ENCODE measurements around the gene LHX5.
"Not testable (repeated sequence)": the region's sequence is repeated elsewhere in the genome, so short reads cannot be mapped to it uniquely, and the experiment has no call there.

The LHX5 gene

DNA sequence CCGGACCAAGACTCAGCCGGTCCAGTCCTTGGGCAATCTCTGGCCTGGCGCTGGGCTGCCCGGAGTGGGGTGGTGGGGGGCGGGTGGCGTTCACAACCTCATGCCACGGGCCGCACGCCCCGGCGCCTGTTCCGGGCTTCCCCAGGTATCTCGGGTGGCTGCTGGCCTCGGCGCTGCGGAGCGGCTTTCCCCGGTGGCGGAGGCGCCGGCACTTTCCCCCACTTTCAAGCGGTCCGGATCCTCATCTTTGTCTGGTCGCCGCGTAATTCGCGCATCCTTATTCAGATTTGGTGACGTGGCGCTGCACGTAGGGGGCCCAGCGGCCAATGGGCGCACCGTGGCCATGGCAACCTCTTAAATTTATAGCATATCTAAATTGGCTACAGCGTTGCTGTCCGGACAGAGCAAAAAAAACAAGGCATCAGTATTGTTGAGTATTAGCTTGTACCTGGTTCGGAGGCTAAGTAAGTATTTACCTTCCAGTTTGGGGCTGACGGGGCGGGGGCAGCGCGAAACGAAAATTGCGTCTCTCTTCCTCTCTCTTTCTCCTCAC, at the start of gene LHX5:
LHX5 (minus strand) TSS at position 253 of the 553 bp plus-strand sequence. CDS start 373 bp downstream, outside the sequence.
- no peak for DNase-seq

DNA sequence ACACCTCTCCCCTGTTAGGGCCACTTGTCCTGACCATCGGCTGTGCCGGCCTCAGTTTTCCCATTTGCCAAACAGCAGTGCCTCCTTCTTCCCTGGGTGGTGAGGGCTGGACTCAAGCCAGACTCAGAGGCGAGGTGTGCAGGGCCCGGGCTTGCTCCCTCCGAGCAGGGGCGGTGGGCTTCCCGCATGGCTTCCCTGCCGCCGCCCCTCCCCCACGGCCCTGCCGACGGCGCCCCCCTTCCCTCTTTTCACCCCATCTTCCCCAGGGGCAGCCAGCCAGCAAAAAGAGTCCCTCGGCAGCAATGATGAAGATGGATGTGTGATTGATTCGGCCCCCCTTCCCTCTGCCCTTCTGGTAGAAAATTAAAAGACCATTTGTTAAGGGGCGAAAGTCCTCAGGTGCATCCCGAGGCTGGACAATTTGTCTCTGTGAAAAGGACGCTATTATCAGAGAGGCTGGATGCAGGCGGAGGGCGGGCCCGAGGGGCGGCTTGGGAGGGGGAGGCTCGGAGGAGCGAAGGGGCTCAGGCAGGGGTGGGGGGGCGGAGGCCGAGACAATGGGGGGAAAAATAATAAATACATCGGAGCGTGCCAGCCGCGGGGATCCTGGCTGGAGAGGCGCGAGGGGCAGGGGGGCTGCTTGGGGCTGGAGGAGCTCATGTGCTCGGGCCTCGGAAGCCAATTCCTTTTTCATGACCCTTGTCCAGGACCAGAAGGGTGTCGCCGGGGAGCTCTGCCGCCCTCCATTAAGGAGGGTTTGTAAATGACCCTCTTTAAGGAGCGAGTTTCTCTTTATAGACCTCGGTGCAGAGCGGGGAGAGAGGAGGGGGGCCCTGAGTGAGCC, 48.0 kb upstream of the LHX5 start:
- DNase-seq: no peak

DNA sequence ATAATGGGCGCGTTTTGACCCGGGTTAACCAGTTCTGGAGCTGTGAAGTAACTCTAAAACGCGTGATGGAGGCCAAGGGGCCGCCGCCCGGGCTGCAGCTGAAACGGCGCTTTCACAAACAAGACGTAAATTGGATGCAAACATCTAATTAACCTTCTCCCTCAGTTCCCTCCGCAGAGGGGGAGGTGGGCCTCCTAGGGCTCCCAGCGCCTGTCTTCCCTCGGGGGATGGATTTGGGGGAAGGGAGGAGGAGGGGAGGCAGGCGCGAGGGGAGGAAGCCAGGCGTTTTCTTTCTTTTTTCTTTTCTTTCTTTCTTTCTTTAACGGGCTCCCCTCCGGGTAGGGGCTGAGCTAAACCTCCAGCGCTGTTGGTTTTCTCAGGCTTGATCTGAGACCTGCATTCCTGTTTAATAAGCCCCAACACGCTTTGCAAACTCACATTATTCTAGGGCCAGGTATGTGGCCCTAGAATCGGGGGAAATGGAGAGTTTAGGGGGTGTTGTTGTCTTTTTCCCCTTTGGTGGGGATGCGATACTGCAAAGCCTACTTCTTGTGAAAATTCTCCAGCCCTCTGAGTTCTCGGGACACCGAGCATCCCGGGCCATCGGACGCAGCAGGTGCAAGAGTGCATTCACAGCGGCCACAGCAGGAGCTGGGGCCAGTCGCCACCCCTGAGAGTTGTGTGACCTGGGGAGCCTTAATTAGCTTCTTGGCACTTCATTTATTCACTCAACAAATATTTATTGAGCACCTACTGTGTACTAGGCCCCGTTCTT, 43.6 kb upstream of the LHX5 start:
- no peak for DNase-seq

DNA sequence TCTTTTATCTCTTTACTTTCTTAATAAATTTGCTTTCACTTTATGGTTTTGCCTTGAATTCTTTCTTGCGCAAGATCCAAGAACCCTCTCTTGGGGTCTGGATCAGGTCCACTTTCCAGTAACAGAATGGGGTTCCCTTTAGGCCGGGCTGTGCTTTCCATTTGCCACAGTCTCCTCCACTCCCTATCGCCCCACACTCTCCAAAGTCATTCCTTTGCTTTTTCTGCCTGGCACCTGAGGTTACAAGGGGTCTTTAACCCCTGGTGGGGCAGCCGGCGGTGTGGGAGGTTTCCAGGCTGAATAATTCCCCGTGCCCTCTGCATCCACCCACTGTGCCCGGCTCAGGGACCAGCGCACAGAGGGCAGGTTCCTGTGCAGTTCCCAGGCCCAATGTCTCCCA, 42.9 kb upstream of the LHX5 start:
- no peak for DNase-seq

DNA sequence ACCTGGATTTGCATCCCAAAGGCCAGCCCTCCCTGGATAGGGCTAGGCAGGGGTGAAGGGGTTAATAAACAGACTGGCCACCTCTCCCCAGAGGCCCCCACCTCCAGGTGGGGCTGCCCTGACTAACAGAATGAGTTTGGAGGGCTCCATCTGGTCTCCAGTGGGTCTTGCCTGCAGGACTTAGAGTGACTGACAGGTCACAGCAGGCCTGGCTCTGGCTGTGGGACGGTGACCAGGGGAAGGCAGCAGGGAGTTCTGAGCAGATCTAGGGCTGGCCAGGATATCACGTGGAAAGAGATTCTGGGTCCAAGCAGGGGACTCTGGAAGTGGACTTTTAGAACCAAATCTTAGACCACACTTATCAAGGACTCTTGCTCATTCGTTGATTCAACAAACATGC, 40.9 kb upstream of the LHX5 start:
- no peak for DNase-seq

DNA sequence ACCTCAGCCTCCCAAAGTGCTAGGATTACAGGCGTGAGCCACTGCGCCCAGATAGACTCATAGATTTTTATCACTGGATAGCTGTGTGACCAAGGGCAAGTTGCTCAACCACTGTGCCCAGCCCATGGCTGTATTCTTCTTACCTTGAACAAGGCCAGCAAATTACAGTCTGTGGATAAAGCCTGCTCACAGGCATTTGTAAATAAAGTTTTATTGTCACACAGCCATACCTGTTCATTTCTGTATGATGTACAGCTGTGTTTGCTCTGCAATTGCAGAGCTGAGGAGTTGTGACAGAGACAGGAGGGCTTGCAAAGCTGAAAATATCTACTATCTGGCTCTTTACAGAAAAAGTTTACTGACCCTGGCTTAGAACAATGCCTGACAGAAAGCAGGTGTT, 35.2 kb upstream of the LHX5 start:
- DNase-seq: no peak

DNA sequence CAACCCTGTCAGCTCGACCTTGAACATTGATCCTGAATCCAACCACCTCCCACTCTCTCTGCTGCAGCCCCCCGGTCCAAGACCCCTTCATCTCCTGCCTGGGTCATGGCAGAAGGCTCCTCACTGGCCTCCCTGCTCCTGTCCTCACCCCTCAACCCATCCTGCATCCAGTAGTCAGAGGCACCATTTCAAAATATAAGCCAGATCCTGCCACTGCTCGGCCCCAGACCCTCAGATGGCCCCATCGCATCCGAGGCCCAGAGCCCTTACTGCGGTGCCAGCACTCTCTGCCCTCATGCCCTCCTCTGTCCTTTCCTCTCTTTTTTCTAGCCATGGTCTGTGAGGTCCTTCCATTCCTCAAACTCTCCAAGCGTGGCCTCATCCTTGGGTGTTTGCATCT, 34.3 kb upstream of the LHX5 start:
- no peak for DNase-seq

DNA sequence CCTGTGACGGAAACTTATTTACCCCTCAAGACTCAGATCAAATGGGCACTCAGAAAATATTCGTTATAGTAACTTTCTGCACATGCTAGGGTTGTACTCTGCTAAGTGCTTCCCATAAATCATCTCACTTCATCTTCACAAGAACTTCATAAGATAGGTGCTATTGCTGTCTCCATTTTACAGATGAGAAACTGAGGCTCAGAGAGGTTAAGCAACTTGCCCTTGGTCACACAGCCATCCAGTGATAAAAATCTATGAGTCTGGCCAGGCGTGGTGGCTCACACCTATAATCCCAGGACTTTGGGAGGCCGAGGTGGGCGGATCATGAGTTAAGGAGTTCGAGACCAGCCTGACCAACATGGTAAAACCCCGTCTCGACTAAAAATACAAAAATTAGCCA, 33.2 kb upstream of the LHX5 start:
- DNase-seq: no peak

DNA sequence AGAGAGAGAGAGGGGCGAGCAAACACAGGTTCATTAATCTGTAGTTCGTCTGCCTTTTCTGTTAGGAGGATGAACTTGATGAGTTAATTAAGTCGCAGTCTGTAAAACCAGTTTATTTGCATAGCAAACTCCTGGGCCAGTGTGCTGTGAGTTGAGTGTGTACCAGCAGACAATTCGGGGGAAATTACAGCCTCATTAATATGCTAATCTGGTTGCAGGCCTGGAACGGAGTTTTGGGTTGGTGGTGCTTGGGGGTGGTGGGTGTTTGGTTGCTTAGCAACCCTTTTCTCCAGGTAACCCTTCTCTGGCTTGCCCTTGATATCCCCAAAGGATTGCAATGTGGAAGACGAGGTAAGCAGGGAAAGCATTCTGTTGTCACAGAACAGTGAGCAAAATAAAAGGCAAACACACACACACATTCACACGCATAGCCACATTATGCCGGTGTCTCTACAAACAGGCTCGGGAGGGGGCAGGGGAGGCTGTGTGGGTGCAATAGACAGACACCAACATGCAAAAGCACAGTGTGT, 29.2 kb upstream of the LHX5 start:
- no peak for DNase-seq

DNA sequence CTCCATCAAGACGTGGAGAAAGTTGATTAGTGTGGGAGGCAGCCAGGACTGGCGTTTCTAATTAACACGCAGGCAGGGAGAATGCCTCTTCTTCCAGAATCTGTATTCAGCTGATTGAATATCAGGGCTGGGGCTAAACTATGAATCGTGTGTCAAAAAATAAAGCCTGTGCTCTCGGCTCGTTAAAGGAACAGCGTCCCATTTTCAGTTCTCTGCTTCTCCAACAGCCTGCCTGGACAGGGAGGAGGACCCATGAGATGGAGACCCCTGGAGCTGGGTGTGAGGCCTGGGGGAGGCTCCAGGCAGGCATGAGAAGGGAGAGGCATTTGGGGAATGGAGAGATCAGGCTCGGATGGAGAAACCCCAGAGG, 28.6 kb upstream of the LHX5 start:
- DNase-seq: no peak

DNA sequence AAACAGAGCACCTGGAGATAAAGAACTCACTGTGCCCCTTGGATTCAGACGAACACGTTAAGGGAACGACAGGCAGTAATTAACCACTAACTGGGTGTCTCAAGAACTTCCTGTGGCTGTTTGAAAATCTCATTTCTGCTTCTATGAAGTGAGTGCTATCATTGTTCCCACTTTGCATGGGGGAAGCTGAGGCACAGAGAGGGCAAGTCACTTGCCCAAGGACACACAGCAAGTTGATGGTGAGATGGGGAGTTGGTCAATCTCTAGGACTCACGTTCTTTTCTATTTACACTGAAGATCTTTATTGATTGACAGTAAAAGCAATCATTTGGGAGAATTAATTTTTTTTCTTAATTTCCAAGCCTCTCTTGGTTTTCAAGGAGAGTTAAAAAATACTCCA, 26.8 kb upstream of the LHX5 start:
- DNase-seq: no peak

DNA sequence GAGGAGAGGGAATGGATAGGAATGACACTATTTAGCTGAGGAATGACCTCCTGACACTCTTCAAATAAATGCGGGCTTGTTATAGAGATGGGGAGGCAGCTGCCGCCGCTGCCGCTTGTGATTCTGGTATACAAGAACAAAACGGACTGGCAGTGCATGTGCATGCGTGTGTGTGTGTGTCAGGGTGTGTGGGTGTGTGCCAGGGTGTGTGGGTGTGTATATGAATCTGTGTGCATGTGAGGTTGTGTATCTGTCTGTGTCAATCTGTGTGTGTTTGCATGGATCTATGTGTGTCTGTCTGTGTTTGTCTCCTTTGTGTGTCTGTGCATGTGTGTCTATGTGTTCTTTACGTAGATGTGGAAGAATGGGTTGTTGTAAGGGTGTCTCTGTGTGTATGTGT, 26.0 kb upstream of the LHX5 start:
- DNase-seq: no peak

DNA sequence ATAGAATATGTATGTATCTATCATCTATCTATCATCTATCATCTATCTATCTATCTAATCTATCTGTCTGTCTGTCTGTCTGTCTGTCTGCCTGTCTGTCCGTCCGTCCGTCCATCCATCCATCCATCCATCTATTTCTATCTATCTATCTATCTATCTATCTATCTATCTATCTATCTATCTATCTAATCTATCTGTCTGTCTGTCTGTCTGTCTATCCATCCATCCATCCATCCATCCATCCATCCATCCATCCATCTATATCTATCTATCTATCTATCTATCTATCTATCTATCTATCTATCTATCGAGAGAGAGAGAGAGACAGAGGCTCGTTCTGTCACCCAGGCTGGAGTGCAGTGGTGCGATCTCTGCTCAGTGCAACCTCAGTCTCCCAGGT, 24.3 kb upstream of the LHX5 start:
- DNase-seq: not testable (repeated sequence)

DNA sequence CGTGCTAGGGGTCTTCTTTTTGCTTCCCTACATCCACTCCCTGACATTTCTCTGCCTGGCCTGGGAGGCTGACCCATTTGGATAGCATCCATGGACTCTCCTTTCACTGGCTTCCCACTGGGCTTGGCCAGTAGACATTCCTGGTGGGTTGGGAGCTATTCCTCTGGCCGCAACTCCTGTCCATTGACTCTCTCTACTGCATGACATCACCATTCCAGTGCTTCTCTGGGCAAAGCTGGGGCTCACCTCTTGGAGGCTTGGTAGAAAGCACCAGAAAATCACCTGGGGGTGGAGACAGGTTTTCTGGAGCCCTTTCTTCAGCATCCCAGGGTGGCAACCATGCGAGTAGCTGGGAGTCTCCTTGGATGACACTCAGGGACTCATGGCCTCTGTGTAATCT, 16.7 kb upstream of the LHX5 start:
- no peak for DNase-seq

DNA sequence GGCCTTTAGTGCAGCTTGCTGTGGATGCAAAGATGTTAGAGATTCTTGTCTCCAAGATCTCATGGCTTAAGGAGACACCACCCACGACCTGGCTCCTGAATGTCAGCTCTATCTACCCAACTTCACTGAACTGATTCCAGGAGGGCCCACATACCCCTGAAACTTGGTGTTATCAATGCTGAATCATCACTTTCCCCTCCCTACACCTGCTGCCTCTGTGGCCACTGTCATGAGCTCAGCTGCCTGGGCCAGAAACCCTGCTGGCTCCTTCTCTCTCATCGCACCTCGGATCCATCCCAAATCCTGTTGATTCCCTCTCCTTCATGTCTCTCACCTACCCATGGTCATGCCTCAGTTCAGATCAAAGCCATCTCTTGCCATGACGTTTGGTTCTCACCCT, 15.1 kb upstream of the LHX5 start:
- DNase-seq: no peak

DNA sequence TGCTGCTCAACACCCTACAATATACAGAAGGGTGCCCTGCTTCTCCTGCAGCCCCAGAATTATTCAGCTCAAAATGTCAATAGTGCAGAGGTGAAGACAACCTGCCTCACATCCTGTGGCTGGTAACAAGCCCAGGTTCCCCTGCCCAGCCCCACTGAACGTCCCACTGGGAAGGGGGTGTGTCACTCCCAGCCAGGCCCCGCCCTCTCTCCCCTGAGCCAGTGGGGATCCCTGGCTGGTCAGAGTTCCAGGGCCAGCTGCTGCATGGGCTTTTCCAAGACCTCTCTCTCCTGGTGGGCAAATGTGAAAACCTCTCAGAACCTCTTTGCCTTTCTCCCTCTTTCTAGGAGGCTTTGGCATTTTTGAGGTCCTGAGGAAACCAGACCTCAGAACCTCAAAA, 13.7 kb upstream of the LHX5 start:
- DNase-seq: no peak

DNA sequence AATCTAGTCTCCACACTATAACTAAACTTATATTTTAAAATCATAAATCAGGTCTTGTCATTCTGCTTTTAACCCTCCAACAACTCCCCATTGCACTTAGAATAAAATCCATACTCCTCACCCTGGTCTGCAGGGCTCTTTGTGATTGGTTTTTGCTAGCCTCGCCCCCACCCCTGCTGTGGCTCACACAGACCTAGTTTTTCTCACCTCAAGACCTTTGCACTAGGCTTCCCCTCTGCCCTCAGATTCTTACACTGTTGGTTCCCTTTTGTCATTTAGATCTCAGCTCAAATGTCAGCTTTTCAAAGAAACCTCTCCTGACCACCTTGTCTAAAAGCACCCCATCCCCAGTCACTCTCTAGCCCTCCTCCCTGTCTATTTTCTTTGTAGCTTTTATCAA, 10.7 kb upstream of the LHX5 start:
- no peak for DNase-seq

DNA sequence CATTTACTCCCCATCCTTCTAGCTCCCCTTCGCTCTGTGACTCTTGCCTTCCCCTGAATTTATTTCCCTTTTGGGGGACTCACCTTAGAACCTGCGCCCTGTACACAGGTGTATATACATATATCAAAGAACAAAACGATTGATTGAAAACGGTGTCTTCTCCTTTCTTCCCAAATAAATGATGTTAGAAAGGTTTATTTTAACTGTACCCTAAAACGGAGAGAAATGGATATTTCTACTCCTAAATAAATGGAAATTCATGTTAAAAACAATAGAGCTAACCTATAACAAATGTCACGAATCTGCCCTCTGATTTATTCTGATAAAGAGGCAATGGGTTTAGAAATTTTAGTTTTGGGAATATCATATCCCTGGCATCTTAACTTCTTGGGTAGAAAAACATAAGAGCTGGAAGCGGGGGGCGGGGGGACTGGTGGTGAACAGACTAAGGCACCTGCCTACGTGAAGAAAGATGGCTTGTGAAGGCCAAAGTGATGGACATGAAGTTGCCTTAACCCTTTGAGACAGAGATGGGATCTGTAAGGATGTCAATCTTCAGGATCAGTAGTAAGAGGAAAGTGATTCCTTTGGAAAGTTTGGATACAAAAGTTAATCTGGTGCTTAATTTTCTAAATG, 8.8 kb upstream of the LHX5 start:
- DNase-seq: no peak

DNA sequence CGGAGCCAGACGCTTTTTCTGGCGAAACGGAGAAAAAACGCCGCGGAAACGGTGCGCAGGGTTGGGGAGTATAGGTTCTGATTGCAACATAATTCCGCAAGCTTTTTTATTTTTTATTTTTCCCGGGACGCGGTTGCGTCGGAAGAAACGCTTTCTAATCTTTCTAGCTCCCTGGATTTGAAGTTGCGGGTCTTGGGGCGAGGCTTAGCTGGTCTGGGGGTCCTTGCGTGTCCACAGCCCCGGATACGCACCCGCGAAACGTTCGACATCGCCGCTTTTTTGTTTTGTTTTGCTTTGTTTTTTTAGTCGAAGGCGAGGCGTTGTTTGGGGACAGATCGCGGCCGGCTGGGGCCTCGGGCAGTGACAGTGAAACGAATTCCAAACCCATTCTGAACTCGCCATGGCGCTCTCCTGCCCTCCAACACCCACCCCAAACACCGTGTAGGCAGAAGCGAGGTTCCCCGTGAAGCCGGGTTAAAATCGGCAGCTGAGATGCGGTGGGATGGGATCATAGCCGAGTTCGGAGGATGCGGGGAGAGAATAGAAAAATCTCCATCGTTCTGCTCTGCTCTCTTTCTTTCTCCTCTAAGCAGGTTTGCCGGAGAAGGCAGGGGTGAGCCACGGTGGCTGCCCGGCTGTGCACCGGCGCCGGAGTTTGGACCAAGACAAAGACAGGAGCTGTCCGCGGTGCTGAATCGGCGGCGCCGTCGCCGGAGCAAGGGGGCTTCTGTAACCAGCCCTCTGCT, 8.1 kb upstream of the LHX5 start:
- no peak for DNase-seq

DNA sequence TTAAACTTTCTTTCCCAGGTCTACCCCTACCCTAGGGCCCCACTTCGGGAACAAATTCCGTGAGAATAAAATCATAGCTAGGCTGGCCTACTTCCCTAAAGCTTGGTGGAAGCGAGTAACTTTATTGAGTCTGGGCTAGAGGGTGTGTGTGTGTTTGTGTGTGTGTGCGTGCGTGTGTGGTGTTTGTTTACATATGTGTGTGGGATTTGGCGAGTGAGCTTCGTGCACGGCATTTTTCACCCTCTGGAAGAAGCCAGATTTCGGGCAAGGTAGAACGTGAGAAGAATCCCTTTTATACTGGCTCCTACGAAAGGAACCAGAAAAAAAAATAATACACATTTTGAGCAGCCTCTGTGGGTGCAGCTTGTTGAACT, 7.5 kb upstream of the LHX5 start:
- no peak for DNase-seq

DNA sequence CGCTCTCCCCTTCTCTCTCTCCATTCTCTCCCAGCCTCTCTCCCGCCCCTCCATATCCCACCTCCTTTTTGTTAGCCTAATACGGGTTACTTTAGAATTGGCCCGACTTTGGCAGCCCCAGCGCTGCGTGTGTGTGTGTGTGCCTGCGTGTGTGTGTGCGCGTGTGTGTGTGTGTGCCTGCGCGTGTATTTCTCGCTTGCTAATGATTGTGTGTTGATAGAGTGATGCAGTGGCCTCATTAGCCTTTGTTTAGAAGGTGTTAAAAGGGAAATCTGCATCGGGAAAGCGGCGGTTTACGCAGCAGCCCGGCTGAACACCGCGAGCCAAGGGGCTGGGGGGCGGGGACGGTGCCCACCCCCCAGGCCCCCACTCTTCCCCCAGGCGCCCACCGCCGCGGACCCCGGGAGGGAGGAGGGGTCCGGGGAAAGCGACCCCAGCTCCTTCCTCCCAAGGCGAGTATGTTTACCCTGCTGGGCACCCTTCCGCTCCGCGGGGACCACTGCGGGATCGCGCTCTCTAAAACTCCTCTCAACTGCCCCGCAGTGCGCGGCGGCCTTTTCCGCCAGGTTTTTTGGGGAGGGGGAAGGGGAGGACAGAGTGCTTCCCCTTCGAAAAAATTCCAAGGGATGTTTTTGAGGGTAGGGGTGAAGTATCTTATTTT, 6.8 kb upstream of the LHX5 start:
- no peak for DNase-seq

DNA sequence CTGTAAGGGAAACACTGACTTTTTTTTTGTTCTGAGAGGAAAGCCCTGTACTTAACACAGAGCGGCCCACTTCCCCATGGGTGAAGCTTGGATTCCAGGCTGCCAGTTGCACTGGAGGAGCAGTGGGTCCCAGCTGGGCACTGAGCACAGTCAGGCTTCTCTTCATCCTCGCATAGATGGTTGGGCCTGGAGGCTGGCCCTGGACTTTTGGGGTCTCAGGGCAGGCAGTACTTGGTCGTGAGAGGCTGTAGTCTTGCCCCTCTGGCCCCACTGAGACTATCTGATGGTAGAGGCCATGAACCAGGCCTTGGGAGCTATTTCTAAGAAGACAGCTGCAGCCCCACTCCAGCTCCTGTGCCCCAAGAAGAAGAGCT, 6.2 kb upstream of the LHX5 start:
- DNase-seq: no peak

All from activated effector memory CD4-positive, alpha-beta T cell treated with anti-CD3 and anti-CD28 coated beads, Interleukin-2, amount 50 U/mL, for 16 hours (primary cell).